ENCODE results near the gene ARPC3. TPM values are rescaled to one million over a fixed set of nuclear protein-coding genes. Genes with fewer than 3 reads are reported as not detected.

Gene ARPC3
- total and polyA plus RNA-seq, 9 of the 15 experiments (the other 6 are each of a cell fraction or from before 2014, with no cell fraction given) = 74.2 to 575 (median 345) TPM

DNA sequence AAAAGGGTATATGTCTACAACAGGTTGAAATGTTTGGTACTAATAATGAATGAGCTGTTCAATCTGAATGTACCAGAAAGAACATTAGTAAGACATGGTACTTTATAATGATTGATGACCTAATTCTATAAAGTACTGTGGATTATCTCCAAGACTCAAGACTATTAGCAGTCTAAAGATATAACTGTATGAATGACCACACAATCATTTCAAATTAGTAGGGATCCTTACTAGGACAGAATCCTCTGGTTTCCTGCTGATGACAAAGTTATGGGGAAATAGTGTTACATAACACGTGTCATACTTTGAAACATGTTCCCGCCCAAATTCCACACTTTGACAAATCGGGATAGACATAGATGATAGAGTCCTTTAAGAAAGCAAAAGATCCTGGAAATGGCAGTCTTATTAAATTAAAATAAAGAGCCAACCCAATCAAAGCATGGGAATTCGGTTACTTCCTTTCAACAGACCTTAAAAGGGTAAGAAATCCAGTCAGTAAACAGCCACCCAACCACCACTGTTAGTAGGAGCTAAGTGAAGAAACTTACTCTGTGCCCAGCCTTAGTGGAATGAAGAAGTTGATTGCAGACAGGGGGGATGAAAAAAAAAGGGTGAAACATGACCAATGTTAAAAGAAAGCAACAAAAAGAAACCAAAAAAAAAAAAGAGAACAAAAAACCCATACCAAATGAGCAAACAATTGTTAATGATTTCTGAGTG lies 49.0 kb upstream of the ARPC3 start (continued):
- TF ChIP-seq, protein P1, sequence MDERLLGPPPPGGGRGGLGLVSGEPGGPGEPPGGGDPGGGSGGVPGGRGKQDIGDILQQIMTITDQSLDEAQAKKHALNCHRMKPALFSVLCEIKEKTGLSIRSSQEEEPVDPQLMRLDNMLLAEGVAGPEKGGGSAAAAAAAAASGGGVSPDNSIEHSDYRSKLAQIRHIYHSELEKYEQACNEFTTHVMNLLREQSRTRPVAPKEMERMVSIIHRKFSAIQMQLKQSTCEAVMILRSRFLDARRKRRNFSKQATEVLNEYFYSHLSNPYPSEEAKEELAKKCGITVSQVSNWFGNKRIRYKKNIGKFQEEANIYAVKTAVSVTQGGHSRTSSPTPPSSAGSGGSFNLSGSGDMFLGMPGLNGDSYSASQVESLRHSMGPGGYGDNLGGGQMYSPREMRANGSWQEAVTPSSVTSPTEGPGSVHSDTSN (CRISPR knock-in tag; IDR thresholded peaks at IDR 0.05; ENCODE audit: low read depth) = no peak
- TF ChIP-seq, protein P1 (tag; conservative IDR thresholded peaks at IDR 0.05; ENCODE audit: low read depth) = peak; percentile 51
- peak; percentile 88 for TF ChIP-seq L3MBTL2 (IDR thresholded peaks at IDR 0.05)
- TF ChIP-seq, protein P2, sequence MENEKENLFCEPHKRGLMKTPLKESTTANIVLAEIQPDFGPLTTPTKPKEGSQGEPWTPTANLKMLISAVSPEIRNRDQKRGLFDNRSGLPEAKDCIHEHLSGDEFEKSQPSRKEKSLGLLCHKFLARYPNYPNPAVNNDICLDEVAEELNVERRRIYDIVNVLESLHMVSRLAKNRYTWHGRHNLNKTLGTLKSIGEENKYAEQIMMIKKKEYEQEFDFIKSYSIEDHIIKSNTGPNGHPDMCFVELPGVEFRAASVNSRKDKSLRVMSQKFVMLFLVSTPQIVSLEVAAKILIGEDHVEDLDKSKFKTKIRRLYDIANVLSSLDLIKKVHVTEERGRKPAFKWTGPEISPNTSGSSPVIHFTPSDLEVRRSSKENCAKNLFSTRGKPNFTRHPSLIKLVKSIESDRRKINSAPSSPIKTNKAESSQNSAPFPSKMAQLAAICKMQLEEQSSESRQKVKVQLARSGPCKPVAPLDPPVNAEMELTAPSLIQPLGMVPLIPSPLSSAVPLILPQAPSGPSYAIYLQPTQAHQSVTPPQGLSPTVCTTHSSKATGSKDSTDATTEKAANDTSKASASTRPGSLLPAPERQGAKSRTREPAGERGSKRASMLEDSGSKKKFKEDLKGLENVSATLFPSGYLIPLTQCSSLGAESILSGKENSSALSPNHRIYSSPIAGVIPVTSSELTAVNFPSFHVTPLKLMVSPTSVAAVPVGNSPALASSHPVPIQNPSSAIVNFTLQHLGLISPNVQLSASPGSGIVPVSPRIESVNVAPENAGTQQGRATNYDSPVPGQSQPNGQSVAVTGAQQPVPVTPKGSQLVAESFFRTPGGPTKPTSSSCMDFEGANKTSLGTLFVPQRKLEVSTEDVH (IDR thresholded peaks at IDR 0.05; ENCODE audit: low read depth, partially characterized antibody) = no peak
- TF ChIP-seq CEBPB (tag; IDR thresholded peaks at IDR 0.05) = peak; percentile 85
- TF ChIP-seq ZFP30 (CRISPR knock-in tag; IDR thresholded peaks at IDR 0.05; ENCODE audit: borderline replicate concordance) = no peak
- TF ChIP-seq CREBBP (IDR thresholded peaks at IDR 0.05; ENCODE audit: low read depth, low read length) = no peak
- TF ChIP-seq CEBPG (CRISPR knock-in tag; IDR thresholded peaks at IDR 0.05) = no peak
- peak in 1 of 2 experiments; percentile 29; a peak in 1 of 4 replicates for TF ChIP-seq CEBPG (tag; conservative IDR thresholded peaks at IDR 0.05 in 1 of 2, IDR thresholded peaks at IDR 0.05 in 1 of 2)
- TF ChIP-seq ZNF551 (CRISPR knock-in tag; IDR thresholded peaks at IDR 0.05) = no peak
- no peak for TF ChIP-seq HDAC8 (tag; IDR thresholded peaks at IDR 0.05)
- no peak for TF ChIP-seq GATA2 (CRISPR knock-in tag; IDR thresholded peaks at IDR 0.05)
- TF ChIP-seq, protein P3, sequence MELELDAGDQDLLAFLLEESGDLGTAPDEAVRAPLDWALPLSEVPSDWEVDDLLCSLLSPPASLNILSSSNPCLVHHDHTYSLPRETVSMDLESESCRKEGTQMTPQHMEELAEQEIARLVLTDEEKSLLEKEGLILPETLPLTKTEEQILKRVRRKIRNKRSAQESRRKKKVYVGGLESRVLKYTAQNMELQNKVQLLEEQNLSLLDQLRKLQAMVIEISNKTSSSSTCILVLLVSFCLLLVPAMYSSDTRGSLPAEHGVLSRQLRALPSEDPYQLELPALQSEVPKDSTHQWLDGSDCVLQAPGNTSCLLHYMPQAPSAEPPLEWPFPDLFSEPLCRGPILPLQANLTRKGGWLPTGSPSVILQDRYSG (tag; conservative IDR thresholded peaks at IDR 0.05; ENCODE audit: low read depth) = 0 out of 2 replicates have a peak, but pooled peaks have one; percentile 27
